Mesendoderm (in vitro differentiated cells): Measurements from ENCODE around the gene KSR2.
A peak's percentile ranks its signal among the peaks of the same experiment; 100 is the strongest.
"Not testable (repeated sequence)": the region's sequence is repeated elsewhere in the genome, so short reads cannot be mapped to it uniquely, and the experiment has no call there.

ENCODE experiments used
- DNase-seq: peaks from one replicate; pipeline ENCODE4 v3.0.0; 2013
- H2AK5ac ChIP-seq: 2 replicates; pipeline ENCODE4 v1.6.1; 2013; ENCODE audit warnings: low read length, inconsistent platforms
- H2BK120ac ChIP-seq: 2 replicates; pipeline ENCODE4 v1.6.1; 2013; ENCODE audit warnings: low read depth, mild to moderate bottlenecking, low read length, moderate library complexity, mixed read lengths
- H2BK15ac ChIP-seq: replicated peaks from 2 replicates; pipeline ENCODE4 v1.6.1; 2013; ENCODE audit warnings: low read depth, mild to moderate bottlenecking, moderate library complexity
- H2BK5ac ChIP-seq: 2 replicates; pipeline ENCODE4 v1.6.1; 2013; ENCODE audit warnings: low read length, inconsistent platforms
- H3K18ac ChIP-seq: 2 replicates; pipeline ENCODE4 v1.6.1; 2013; ENCODE audit warnings: mild to moderate bottlenecking, low read length, mixed read lengths
- H3K23ac ChIP-seq: one replicate; pipeline ENCODE4 v1.6.1; 2013; ENCODE audit warnings: low read length
- H3K27ac ChIP-seq: 2 replicates; pipeline ENCODE4 v1.5.1; 2013; ENCODE audit warnings: low read depth, mild to moderate bottlenecking, inconsistent platforms, low read length, moderate library complexity
- H3K27me3 ChIP-seq: 2 replicates; pipeline ENCODE4 v1.6.1; 2013; ENCODE audit warnings: low read length, control low read depth, mild to moderate bottlenecking, inconsistent platforms; ENCODE audit not compliant: insufficient read depth, poor library complexity
- H3K36me3 ChIP-seq: 2 replicates; pipeline ENCODE4 v1.6.1; 2013; ENCODE audit warnings: low read length, inconsistent platforms; ENCODE audit not compliant: control insufficient read depth, insufficient read depth
- H3K4ac ChIP-seq: one replicate; pipeline ENCODE4 v1.6.1; 2013; ENCODE audit warnings: low read depth, mild to moderate bottlenecking, low read length, moderate library complexity
- H3K4me1 ChIP-seq: 2 replicates; pipeline ENCODE4 v1.6.1; 2013; ENCODE audit warnings: low read depth, low read length, inconsistent platforms; ENCODE audit not compliant: control insufficient read depth
- H3K4me2 ChIP-seq: 2 replicates; pipeline ENCODE4 v1.6.1; 2013; ENCODE audit warnings: low read length
- H3K4me3 ChIP-seq: 2 replicates; pipeline ENCODE4 v1.5.1; 2013; ENCODE audit warnings: mild to moderate bottlenecking, low read length
- H3K56ac ChIP-seq: one replicate; pipeline ENCODE4 v1.6.1; 2013; ENCODE audit warnings: low read length
- H3K79me1 ChIP-seq: 2 replicates; pipeline ENCODE4 v1.6.1; 2013; ENCODE audit warnings: low read length, inconsistent platforms
- H3K79me2 ChIP-seq: 2 replicates; pipeline ENCODE4 v1.6.1; 2013; ENCODE audit warnings: mild to moderate bottlenecking, low read length; ENCODE audit not compliant: control insufficient read depth, insufficient read depth
- H3K9ac ChIP-seq: 2 replicates; pipeline ENCODE4 v1.6.1; 2013; ENCODE audit warnings: low read length, inconsistent platforms
- H4K5ac ChIP-seq: one replicate; pipeline ENCODE4 v1.6.1; 2013; ENCODE audit warnings: low read length
- H4K8ac ChIP-seq: one replicate; pipeline ENCODE4 v1.6.1; 2013; ENCODE audit warnings: low read depth, mild to moderate bottlenecking, control low read depth, low read length, moderate library complexity
- WGBS: extraction: QIAGEN DNeasy Blood & Tissue Kit; methylation state at CpG from one replicate; pipeline ENCODE4 v1.1.7; 2013; ENCODE audit warnings: low lambda C conversion rate, missing lambda C conversion rate; ENCODE audit not compliant: insufficient coverage; ENCODE audit errors: extremely low coverage; 5-methylcytosine and 5-hydroxymethylcytosine counted together

Gene KSR2

GRCh38 chr12:117897372-117898161 is 71.2 kb downstream of the KSR2 start:
- DNase-seq = no peak
- no CpG with 5 or more reads among the region's 14 CpGs for WGBS
- no peak overlapping the region for H2BK5ac ChIP-seq

DNA sequence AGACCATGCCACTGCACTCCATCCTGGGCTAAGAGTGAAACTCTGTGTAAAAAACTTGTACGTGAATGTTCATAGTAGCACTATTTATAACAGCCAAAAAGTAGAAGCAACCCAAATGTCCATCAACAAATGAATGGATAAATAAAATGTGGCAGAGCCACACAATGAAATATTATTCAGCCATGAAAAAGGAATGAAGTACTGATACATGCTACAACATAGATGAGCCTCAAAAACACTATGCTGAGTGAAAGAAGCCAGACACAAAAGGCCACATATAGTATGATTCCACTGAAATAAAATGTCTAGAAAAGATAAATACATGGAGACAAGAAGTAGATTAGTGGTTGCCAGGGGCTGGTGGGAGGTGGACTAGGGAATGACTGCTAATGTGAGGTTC is 72.8 kb downstream of the KSR2 start:
- H2BK120ac ChIP-seq = no peak overlapping the region
- H3K23ac ChIP-seq = no peak overlapping the region
- no peak overlapping the region for H2AK5ac ChIP-seq
- no peaks in the 10 kb centered on the region for H3K79me1 ChIP-seq
- no peak overlapping the region for H4K8ac ChIP-seq
- H3K4me2 ChIP-seq = no peak overlapping the region
- H3K36me3 ChIP-seq = no peaks in the 10 kb centered on the region
- no peak overlapping the region for H3K18ac ChIP-seq
- no peak overlapping the region for H3K4ac ChIP-seq
- no peak overlapping the region for H3K4me3 ChIP-seq
- no peak for DNase-seq
- H3K56ac ChIP-seq = no peak overlapping the region
- no peaks in the 10 kb centered on the region for H3K79me2 ChIP-seq
- no peak overlapping the region for H4K5ac ChIP-seq
- H3K27me3 ChIP-seq = no peaks in the 10 kb centered on the region
- no peaks in the 10 kb centered on the region for H3K4me1 ChIP-seq
- H2BK15ac ChIP-seq = no peak overlapping the region
- H3K27ac ChIP-seq = no peak overlapping the region
- no CpG with 5 or more reads among the region's 1 CpG for WGBS
- no peak overlapping the region for H2BK5ac ChIP-seq
- no peak overlapping the region for H3K9ac ChIP-seq

More at GRCh38 chr12:117897372-117898161, 71.2 kb downstream of the KSR2 start:
- H3K79me1 ChIP-seq = no peaks in the 10 kb centered on the region
- H3K4me2 ChIP-seq = no peak overlapping the region
- H3K9ac ChIP-seq = no peak overlapping the region
- no peak overlapping the region for H3K27ac ChIP-seq
- no peak overlapping the region for H3K23ac ChIP-seq
- no peak overlapping the region for H3K18ac ChIP-seq
- no peak overlapping the region for H3K4me3 ChIP-seq
- H3K56ac ChIP-seq = no peak overlapping the region
- no peak overlapping the region for H2BK120ac ChIP-seq
- no peak overlapping the region for H4K8ac ChIP-seq
- H3K4ac ChIP-seq = no peak overlapping the region
- H3K27me3 ChIP-seq = no peaks in the 10 kb centered on the region
- no peaks in the 10 kb centered on the region for H3K79me2 ChIP-seq
- H3K4me1 ChIP-seq = no peaks in the 10 kb centered on the region
- H3K36me3 ChIP-seq = no peaks in the 10 kb centered on the region
- H2BK15ac ChIP-seq = no peak overlapping the region
- no peak overlapping the region for H2AK5ac ChIP-seq
- no peak overlapping the region for H4K5ac ChIP-seq

DNA sequence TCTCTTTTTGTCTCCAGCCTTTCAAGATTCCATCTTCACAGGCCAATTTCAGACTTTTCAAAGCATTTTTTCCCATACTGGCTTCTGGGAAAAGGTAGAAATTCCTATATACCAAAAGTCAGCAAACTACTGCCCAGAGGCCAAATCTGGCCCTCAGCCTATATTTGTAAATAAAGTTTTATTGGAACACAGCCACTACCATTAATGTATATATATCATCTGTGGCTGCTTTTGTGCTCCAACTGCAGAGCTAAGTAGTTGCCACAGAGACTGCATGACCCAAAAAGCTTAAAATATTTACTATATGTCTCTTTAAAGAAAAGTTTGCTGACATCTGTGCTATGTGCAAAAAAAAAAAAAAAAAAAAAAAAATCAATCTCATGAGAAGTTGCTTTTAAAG is 76.3 kb downstream of the KSR2 start:
- DNase-seq = no peak
- Histone ChIP-seq H2BK5ac (no peak overlapping the region), H3K4me1 (no peaks in the 10 kb centered on the region), H4K5ac (no peak overlapping the region), H3K27ac (no peak overlapping the region), H3K23ac (no peak overlapping the region), H3K18ac (no peak overlapping the region), H3K79me1 (no peaks in the 10 kb centered on the region), H3K36me3 (no peaks in the 10 kb centered on the region), H2BK15ac (no peak overlapping the region), H3K4me2 (no peak overlapping the region), H3K27me3 (no peaks in the 10 kb centered on the region), H2BK120ac (no peak overlapping the region), H4K8ac (no peak overlapping the region), H3K56ac (no peak overlapping the region), H3K9ac (no peak overlapping the region), H3K4ac (no peak overlapping the region), H2AK5ac (no peak overlapping the region), H3K79me2 (no peaks in the 10 kb centered on the region), H3K4me3 (no peak overlapping the region)

DNA sequence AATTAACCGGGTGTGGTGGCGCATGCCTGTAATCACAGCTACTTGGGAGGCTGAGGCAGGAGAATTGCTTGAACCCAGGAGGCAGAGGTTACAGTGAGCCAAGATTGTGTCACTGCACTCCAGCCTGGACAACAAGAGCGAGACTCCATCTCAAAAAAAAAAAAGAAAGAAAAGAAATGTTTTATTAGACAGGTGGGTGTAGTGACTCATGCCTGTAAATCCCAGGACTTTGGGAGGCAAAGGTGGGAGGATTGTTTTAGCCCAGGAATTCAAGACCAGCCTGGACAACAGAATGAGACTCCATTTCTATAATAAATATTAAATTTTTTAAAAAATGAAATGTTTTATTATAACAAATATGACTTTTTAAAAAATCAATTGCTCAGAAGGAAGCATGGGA is 77.5 kb downstream of the KSR2 start:
- H2BK5ac ChIP-seq, H3K79me1 ChIP-seq, H3K18ac ChIP-seq, H2BK15ac ChIP-seq, DNase-seq, H3K23ac ChIP-seq, H4K8ac ChIP-seq, H3K36me3 ChIP-seq, H3K4me2 ChIP-seq, H4K5ac ChIP-seq, H3K79me2 ChIP-seq, H3K27me3 ChIP-seq, H3K27ac ChIP-seq, H3K56ac ChIP-seq, H3K4ac ChIP-seq, H3K4me3 ChIP-seq, H2BK120ac ChIP-seq, H2AK5ac ChIP-seq, H3K4me1 ChIP-seq, H3K9ac ChIP-seq: not testable (repeated sequence)
- WGBS = no CpG with 5 or more reads among the region's 3 CpGs

- Histone ChIP-seq H3K4me1 (no peaks in the 10 kb centered on the region), H3K27ac (no peak overlapping the region), H3K18ac (no peak overlapping the region), H3K9ac (no peak overlapping the region), H3K56ac (no peak overlapping the region), H4K8ac (no peak overlapping the region), H2BK120ac (no peak overlapping the region), H3K79me1 (no peaks in the 10 kb centered on the region), H3K4me2 (no peak overlapping the region), H4K5ac (no peak overlapping the region), H2AK5ac (no peak overlapping the region), H3K27me3 (no peaks in the 10 kb centered on the region), H3K36me3 (no peaks in the 10 kb centered on the region), H3K23ac (no peak overlapping the region), H2BK15ac (no peak overlapping the region), H2BK5ac (no peak overlapping the region), H3K4ac (no peak overlapping the region), H3K4me3 (no peak overlapping the region), H3K79me2 (no peaks in the 10 kb centered on the region)
- no peak for DNase-seq
- no CpG with 5 or more reads among the region's 2 CpGs for WGBS
Measured at GRCh38 chr12:117890644-117891043, 78.1 kb downstream of the KSR2 start.

DNA sequence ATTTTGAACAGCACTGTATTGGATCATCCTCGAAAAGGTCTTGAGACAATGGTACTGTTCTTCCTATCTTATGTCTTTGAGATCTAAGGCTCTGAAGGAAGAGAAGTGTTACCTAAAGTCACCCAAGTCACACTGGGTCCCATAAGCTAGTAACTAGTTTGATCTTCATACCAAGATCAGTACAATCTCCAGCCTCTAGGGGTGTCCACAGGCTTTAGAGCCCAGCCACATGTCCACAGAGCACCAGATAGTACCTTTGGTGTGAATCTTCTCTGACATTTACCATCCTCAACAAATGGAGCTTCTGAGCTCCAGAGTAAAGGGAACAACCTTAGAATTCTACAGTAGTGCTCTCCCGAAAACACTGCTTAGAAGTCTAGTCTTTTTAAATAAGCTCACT is 78.7 kb downstream of the KSR2 start:
- Histone ChIP-seq H2BK5ac (no peak overlapping the region), H2AK5ac (no peak overlapping the region), H3K4me1 (no peaks in the 10 kb centered on the region), H3K36me3 (no peaks in the 10 kb centered on the region), H3K4me3 (no peak overlapping the region), H4K8ac (no peak overlapping the region), H3K27ac (no peak overlapping the region), H3K79me1 (no peaks in the 10 kb centered on the region), H3K79me2 (no peaks in the 10 kb centered on the region), H3K4me2 (no peak overlapping the region), H2BK120ac (no peak overlapping the region), H3K4ac (no peak overlapping the region), H2BK15ac (no peak overlapping the region), H3K27me3 (no peaks in the 10 kb centered on the region), H3K18ac (no peak overlapping the region), H3K56ac (no peak overlapping the region), H4K5ac (no peak overlapping the region), H3K23ac (no peak overlapping the region), H3K9ac (no peak overlapping the region)
- WGBS = no CpG with 5 or more reads among the region's 2 CpGs
- peak; percentile 42 for DNase-seq
